Tibial nerve (tissue), 4 donors: ENCODE data around the gene PPP1R15B. TPM values are rescaled to one million over a fixed set of nuclear protein-coding genes. Genes with fewer than 3 reads are reported as not detected.

ENCODE experiments used
- DNase-seq, 2 donors: peaks; one replicate each; pipeline ENCODE4 v3.0.0-alpha.2; 2019; ENCODE audit warnings: low spot score in 2 of 2
- H3K27ac ChIP-seq, 4 donors: fragments of 200-600 bp; sonication (generic) in 3 of 4; one replicate each; pipeline ENCODE4 v1.5.1; 2017 to 2019; ENCODE audit warnings: mild to moderate bottlenecking in 1 of 4
- H3K27me3 ChIP-seq, 2 donors: fragments of 200-600 bp; sonication (generic) in 1 of 2; one replicate each; pipeline versions ENCODE4 v1.5.1 to v1.6.0; 2017 to 2019
- H3K36me3 ChIP-seq, 3 donors: fragments of 200-600 bp; sonication (generic); one replicate each; pipeline ENCODE4 v1.5.1; 2018 to 2019
- H3K4me1 ChIP-seq, 4 donors: fragments of 200-600 bp; sonication (generic) in 3 of 4; one replicate each; pipeline ENCODE4 v1.5.1; 2017 to 2019
- H3K4me3 ChIP-seq, 4 donors: fragments of 200-600 bp; sonication (generic) in 3 of 4; one replicate each; pipeline ENCODE4 v1.5.1; 2017 to 2019; ENCODE audit warnings: mild to moderate bottlenecking in 1 of 4, moderate library complexity in 1 of 4
- H3K9me3 ChIP-seq, 4 donors: fragments of 200-600 bp; sonication (generic) in 3 of 4; one replicate each; pipeline ENCODE4 v1.5.1; 2017 to 2019
- CTCF ChIP-seq, 5 experiments: fragments of 200-600 bp in 3 of 5; fragments of 450-650 bp in 2 of 5; sonication (generic) in 3 of 5; IDR thresholded peaks; one replicate each; pipeline ENCODE4 v1.5.1; 2016 to 2019; ENCODE audit warnings: antibody characterized with exemption in 5 of 5, mild to moderate bottlenecking in 3 of 5, moderate library complexity in 2 of 5
- EP300 ChIP-seq, 2 donors: sonication (generic); formaldehyde crosslinking; IDR thresholded peaks; one replicate each; pipeline ENCODE4 v1.6.1; 2017; ENCODE audit warnings: antibody characterized with exemption in 2 of 2, mild to moderate bottlenecking in 1 of 2
- POLR2A ChIP-seq, 2 donors: fragments of 450-650 bp; IDR thresholded peaks; one replicate each; pipeline ENCODE4 v1.6.1; 2017; ENCODE audit warnings: antibody characterized with exemption in 2 of 2, mild to moderate bottlenecking in 2 of 2, moderate library complexity in 2 of 2
- WGBS, 2 donors: methylation state at CpG; one replicate each; pipeline ENCODE4 v1.1.5; 2018; 5-methylcytosine and 5-hydroxymethylcytosine counted together
- total RNA-seq, 4 donors: library from RNA; depleted of rRNA; stranded (reverse); fragments of >200 nt; gene quantifications; one replicate each; pipeline ENCODE4 v1.1.0, GENCODE V29; 2016

PPP1R15B gene
- total RNA-seq, 4 donors from 2014 or later, result 42.9 to 59.9 (median 49.2) TPM

- peak overlapping the region; percentile 64 to 97 (median 80) for H3K27ac ChIP-seq
- H3K4me3 ChIP-seq, result peak overlapping the region in 1 of 4 donors; percentile 24
- no peak for TF ChIP-seq EP300 (IDR thresholded peaks at IDR 0.05)
- no peak for TF ChIP-seq POLR2A (IDR thresholded peaks at IDR 0.05)
- no peak for TF ChIP-seq CTCF (IDR thresholded peaks at IDR 0.05)
- no peaks in the 10 kb centered on the region for H3K27me3 ChIP-seq
- no peak for DNase-seq
- peaks cover 0 to 38% (median 22%) of the 10 kb centered on the region in 4 donors for H3K4me1 ChIP-seq
- H3K9me3 ChIP-seq, result no peaks in the 10 kb centered on the region
- H3K36me3 ChIP-seq, result peaks cover 0 to 5% (median 0%) of the 10 kb centered on the region in 3 donors
Measured at GRCh38 chr1:204416589-204417073, 5.0 kb upstream of the PPP1R15B start.

GRCh38 chr1:204415351-204415750 lies 3.7 kb upstream of the PPP1R15B start:
- no peak for TF ChIP-seq CTCF (IDR thresholded peaks at IDR 0.05)
- Histone ChIP-seq H3K27me3 (no peaks in the 10 kb centered on the region), H3K9me3 (no peaks in the 10 kb centered on the region), H3K36me3 (no peaks in the 10 kb centered on the region), H3K4me3 (no peak overlapping the region), H3K27ac (peak overlapping the region in 2 of 4 donors; percentile 85 to 97), H3K4me1 (peaks cover 0 to 38% (median 22%) of the 10 kb centered on the region in 4 donors)
- WGBS, 2 donors, result 95 to 98% methylated on average over 3 of the region's 3 CpGs
- no peak for DNase-seq

GRCh38 chr1:204414016-204414415 lies 2.4 kb upstream of the PPP1R15B start:
- peaks cover 0 to 38% (median 23%) of the 10 kb centered on the region in 4 donors for H3K4me1 ChIP-seq
- peak overlapping the region in 1 of 4 donors; percentile 92 for H3K27ac ChIP-seq
- no peaks in the 10 kb centered on the region for H3K9me3 ChIP-seq
- no peak overlapping the region for H3K4me3 ChIP-seq
- no peaks in the 10 kb centered on the region for H3K36me3 ChIP-seq
- no peaks in the 10 kb centered on the region for H3K27me3 ChIP-seq
- peak in 1 of 2 donors; percentile 2 for DNase-seq
- no peak for TF ChIP-seq POLR2A (IDR thresholded peaks at IDR 0.05)
- no peak for TF ChIP-seq CTCF (IDR thresholded peaks at IDR 0.05)
- TF ChIP-seq EP300 (IDR thresholded peaks at IDR 0.05), result no peak

GRCh38 chr1:204413170-204413535 lies 1.5 kb upstream of the PPP1R15B start:
- 100% methylated on average over 1 of the region's 1 CpG for WGBS, 2 donors
- Histone ChIP-seq H3K4me3 (no peak overlapping the region), H3K27me3 (no peaks in the 10 kb centered on the region), H3K27ac (peak overlapping the region in 2 of 4 donors; percentile 18 to 92), H3K36me3 (no peaks in the 10 kb centered on the region), H3K4me1 (peaks cover 0 to 34% (median 21%) of the 10 kb centered on the region in 4 donors), H3K9me3 (no peaks in the 10 kb centered on the region)
- TF ChIP-seq EP300 (IDR thresholded peaks at IDR 0.05), result no peak
- TF ChIP-seq CTCF (IDR thresholded peaks at IDR 0.05), result no peak
- no peak for TF ChIP-seq POLR2A (IDR thresholded peaks at IDR 0.05)
- no peak for DNase-seq

- Histone ChIP-seq H3K4me1 (peaks cover 0 to 30% (median 22%) of the 10 kb centered on the region in 4 donors), H3K27ac (peak overlapping the region; percentile 96 to 99 (median 98)), H3K36me3 (no peaks in the 10 kb centered on the region), H3K4me3 (peak overlapping the region; percentile 74 to 85 (median 80)), H3K27me3 (no peaks in the 10 kb centered on the region), H3K9me3 (no peaks in the 10 kb centered on the region)
- WGBS, 2 donors, result 0 to 1% methylated on average over 30 to 38 of the region's 38 CpGs
- TF ChIP-seq POLR2A (IDR thresholded peaks at IDR 0.05), result no peak
- TF ChIP-seq EP300 (IDR thresholded peaks at IDR 0.05), result no peak
- TF ChIP-seq CTCF (IDR thresholded peaks at IDR 0.05), result no peak
- DNase-seq, result peak; percentile 26 to 35
Measured at GRCh38 chr1:204410688-204411450, 748 bp downstream of the PPP1R15B start.
